ENCODE measurements around the gene SETMAR. TPM values are rescaled to one million over a fixed set of nuclear protein-coding genes. Genes with fewer than 3 reads are reported as not detected.
"Not testable (repeated sequence)": the region's sequence is repeated elsewhere in the genome, so short reads cannot be mapped to it uniquely, and the experiment has no call there.

SETMAR gene
- total and polyA plus RNA-seq, 4 donors = 4.5 to 9.7 (median 5.8) TPM

DNA sequence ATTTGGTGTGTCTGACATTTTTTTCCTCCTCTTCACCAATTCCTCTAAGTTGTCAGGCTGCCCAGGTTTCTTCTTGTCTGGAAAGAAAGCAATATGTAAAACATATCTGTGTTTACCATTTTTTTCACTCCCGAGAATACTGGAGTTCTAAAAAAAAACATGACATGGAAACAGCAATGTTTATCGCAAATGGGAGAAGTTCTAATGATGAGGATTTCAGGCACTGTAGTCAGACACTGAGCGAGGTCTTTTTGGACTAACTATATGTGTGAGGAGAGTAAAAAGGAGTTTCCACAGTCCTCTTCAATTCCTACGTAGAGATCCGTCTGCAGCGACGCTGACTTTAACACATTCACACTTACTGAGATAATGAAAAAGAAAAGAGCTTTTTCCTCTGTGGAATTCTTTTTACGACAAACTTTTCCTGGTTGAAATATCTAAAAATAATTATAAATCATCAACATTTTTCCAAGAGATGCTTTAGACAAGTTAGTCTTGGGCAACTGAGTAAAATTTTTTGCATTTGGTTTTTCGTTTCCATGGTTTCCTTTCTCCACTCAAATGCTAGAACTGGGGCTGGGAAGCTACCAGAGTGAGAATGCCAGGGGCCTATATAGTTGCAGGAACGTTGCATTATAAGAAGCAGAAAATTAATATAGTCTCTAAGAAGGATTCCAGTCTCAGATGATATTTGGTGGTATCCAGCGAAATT is 8.4 kb upstream of the SETMAR start:
- Histone ChIP-seq H3K9me3 (ENCODE audit: control insufficient read depth in 4 of 4, low read length in 3 of 4) (no peaks in the 10 kb centered on the region), H3K36me3 (ENCODE audit: control insufficient read depth in 4 of 4, insufficient read depth in 3 of 4, low read depth in 1 of 4, low read length in 3 of 4) (no peaks in the 10 kb centered on the region), H3K27ac (ENCODE audit: low read depth in 1 of 2, low read length in 2 of 2) (no peak overlapping the region), H3K4me3 (ENCODE audit: low read depth in 1 of 3, low read length in 3 of 3) (no peak overlapping the region), H3K27me3 (ENCODE audit: control insufficient read depth in 4 of 4, insufficient read depth in 4 of 4, low read length in 3 of 4) (no peaks in the 10 kb centered on the region), H3K4me1 (ENCODE audit: control insufficient read depth in 4 of 4, insufficient read depth in 4 of 4, low read length in 3 of 4) (no peaks in the 10 kb centered on the region), H3K9ac (ENCODE audit: low read depth in 1 of 2, low read length in 2 of 2) (no peak overlapping the region)
- DNase-seq (ENCODE audit: low spot score) = no peak
- 84% methylated on average over 11 of the region's 11 CpGs for WGBS
- TF ChIP-seq NR2F2 (IDR thresholded peaks at IDR 0.05) (no peak), RAD21 (IDR thresholded peaks at IDR 0.05) (no peak), JUND (IDR thresholded peaks at IDR 0.05) (no peak)

DNA sequence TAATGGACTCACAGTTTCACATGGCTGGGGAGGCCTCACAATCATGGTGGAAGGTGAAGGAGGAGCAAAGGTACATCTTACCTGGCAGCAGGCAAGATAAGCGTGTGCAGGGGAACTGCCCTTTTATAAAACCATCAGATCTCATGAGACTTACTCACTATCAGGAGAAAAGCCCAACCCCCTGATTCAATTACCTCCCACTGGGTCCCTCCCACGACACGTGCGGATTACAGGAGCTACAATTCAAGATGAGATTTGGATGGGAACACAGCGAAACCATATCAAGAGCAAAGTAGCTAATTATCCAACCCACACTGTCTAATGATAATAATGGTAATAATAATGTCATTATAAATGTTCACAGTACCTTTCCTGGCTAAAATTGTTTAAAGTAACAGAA is 6.7 kb upstream of the SETMAR start:
- H3K4me1 ChIP-seq (ENCODE audit: control insufficient read depth in 4 of 4, insufficient read depth in 4 of 4, low read length in 3 of 4); H3K27ac ChIP-seq (ENCODE audit: low read depth in 1 of 2, low read length in 2 of 2); H3K9ac ChIP-seq (ENCODE audit: low read depth in 1 of 2, low read length in 2 of 2); H3K27me3 ChIP-seq (ENCODE audit: control insufficient read depth in 4 of 4, insufficient read depth in 4 of 4, low read length in 3 of 4); H3K9me3 ChIP-seq (ENCODE audit: control insufficient read depth in 4 of 4, low read length in 3 of 4); DNase-seq (ENCODE audit: low spot score); H3K36me3 ChIP-seq (ENCODE audit: control insufficient read depth in 4 of 4, insufficient read depth in 3 of 4, low read depth in 1 of 4, low read length in 3 of 4); H3K4me3 ChIP-seq (ENCODE audit: low read depth in 1 of 3, low read length in 3 of 3): not testable (repeated sequence)
- whole genome bisulfite sequencing = 94% methylated on average over 5 of the region's 5 CpGs

DNA sequence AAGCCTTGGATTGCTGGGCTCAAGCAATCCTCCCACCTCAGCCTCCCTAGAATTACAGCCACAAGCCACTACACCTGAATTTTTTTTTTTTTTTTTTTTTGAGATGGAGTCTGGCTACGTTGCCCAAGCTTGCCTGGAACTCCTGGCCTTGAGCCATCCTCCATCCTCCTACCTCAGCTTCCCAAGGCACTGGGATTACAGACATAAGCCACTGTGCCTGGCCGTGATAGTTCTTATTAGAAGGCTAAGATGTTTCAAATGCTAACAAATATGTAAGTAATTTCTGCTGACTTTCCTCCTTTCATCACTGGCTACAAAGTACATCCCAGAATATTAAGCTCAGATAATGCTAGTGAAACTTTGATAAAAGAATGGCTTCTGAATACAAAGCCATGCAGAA is 5.7 kb upstream of the SETMAR start:
- no peak overlapping the region for H3K4me3 ChIP-seq (ENCODE audit: low read depth in 1 of 3, low read length in 3 of 3)
- no peak overlapping the region for H3K9ac ChIP-seq (ENCODE audit: low read depth in 1 of 2, low read length in 2 of 2)
- no peaks in the 10 kb centered on the region for H3K4me1 ChIP-seq (ENCODE audit: control insufficient read depth in 4 of 4, insufficient read depth in 4 of 4, low read length in 3 of 4)
- TF ChIP-seq, protein P1, sequence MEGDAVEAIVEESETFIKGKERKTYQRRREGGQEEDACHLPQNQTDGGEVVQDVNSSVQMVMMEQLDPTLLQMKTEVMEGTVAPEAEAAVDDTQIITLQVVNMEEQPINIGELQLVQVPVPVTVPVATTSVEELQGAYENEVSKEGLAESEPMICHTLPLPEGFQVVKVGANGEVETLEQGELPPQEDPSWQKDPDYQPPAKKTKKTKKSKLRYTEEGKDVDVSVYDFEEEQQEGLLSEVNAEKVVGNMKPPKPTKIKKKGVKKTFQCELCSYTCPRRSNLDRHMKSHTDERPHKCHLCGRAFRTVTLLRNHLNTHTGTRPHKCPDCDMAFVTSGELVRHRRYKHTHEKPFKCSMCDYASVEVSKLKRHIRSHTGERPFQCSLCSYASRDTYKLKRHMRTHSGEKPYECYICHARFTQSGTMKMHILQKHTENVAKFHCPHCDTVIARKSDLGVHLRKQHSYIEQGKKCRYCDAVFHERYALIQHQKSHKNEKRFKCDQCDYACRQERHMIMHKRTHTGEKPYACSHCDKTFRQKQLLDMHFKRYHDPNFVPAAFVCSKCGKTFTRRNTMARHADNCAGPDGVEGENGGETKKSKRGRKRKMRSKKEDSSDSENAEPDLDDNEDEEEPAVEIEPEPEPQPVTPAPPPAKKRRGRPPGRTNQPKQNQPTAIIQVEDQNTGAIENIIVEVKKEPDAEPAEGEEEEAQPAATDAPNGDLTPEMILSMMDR (IDR thresholded peaks at IDR 0.05; ENCODE audit: low read depth, low read length, missing input control) = no peak
- TF ChIP-seq EGR1 (IDR thresholded peaks at IDR 0.05; ENCODE audit: low read depth in 2 of 2) (no peak), FOXA1 (IDR thresholded peaks at IDR 0.05) (no peak), HNF4A (conservative IDR thresholded peaks at IDR 0.05) (no peak), RXRA (IDR thresholded peaks at IDR 0.05) (no peak), JUND (IDR thresholded peaks at IDR 0.05) (no peak), NR2F2 (IDR thresholded peaks at IDR 0.05) (no peak), RAD21 (IDR thresholded peaks at IDR 0.05) (no peak), TAF1 (conservative IDR thresholded peaks at IDR 0.05) (no peak), HNF4G (IDR thresholded peaks at IDR 0.05) (no peak), SP1 (IDR thresholded peaks at IDR 0.05) (no peak), YY1 (IDR thresholded peaks at IDR 0.05) (no peak), GABPA (IDR thresholded peaks at IDR 0.05 in 1 of 2, conservative IDR thresholded peaks at IDR 0.05 in 1 of 2) (no peak), FOXA2 (IDR thresholded peaks at IDR 0.05) (no peak)
- TF ChIP-seq, protein P2, sequence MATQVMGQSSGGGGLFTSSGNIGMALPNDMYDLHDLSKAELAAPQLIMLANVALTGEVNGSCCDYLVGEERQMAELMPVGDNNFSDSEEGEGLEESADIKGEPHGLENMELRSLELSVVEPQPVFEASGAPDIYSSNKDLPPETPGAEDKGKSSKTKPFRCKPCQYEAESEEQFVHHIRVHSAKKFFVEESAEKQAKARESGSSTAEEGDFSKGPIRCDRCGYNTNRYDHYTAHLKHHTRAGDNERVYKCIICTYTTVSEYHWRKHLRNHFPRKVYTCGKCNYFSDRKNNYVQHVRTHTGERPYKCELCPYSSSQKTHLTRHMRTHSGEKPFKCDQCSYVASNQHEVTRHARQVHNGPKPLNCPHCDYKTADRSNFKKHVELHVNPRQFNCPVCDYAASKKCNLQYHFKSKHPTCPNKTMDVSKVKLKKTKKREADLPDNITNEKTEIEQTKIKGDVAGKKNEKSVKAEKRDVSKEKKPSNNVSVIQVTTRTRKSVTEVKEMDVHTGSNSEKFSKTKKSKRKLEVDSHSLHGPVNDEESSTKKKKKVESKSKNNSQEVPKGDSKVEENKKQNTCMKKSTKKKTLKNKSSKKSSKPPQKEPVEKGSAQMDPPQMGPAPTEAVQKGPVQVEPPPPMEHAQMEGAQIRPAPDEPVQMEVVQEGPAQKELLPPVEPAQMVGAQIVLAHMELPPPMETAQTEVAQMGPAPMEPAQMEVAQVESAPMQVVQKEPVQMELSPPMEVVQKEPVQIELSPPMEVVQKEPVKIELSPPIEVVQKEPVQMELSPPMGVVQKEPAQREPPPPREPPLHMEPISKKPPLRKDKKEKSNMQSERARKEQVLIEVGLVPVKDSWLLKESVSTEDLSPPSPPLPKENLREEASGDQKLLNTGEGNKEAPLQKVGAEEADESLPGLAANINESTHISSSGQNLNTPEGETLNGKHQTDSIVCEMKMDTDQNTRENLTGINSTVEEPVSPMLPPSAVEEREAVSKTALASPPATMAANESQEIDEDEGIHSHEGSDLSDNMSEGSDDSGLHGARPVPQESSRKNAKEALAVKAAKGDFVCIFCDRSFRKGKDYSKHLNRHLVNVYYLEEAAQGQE (IDR thresholded peaks at IDR 0.05) = no peak
- TF ChIP-seq, protein P3, sequence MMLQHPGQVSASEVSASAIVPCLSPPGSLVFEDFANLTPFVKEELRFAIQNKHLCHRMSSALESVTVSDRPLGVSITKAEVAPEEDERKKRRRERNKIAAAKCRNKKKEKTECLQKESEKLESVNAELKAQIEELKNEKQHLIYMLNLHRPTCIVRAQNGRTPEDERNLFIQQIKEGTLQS (IDR thresholded peaks at IDR 0.05) = no peak
- TF ChIP-seq, protein P4, sequence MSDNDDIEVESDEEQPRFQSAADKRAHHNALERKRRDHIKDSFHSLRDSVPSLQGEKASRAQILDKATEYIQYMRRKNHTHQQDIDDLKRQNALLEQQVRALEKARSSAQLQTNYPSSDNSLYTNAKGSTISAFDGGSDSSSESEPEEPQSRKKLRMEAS (IDR thresholded peaks at IDR 0.05) = no peak
- TF ChIP-seq, protein P5, sequence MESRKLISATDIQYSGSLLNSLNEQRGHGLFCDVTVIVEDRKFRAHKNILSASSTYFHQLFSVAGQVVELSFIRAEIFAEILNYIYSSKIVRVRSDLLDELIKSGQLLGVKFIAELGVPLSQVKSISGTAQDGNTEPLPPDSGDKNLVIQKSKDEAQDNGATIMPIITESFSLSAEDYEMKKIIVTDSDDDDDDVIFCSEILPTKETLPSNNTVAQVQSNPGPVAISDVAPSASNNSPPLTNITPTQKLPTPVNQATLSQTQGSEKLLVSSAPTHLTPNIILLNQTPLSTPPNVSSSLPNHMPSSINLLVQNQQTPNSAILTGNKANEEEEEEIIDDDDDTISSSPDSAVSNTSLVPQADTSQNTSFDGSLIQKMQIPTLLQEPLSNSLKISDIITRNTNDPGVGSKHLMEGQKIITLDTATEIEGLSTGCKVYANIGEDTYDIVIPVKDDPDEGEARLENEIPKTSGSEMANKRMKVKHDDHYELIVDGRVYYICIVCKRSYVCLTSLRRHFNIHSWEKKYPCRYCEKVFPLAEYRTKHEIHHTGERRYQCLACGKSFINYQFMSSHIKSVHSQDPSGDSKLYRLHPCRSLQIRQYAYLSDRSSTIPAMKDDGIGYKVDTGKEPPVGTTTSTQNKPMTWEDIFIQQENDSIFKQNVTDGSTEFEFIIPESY (IDR thresholded peaks at IDR 0.05) = no peak
- no peak overlapping the region for H3K27ac ChIP-seq (ENCODE audit: low read depth in 1 of 2, low read length in 2 of 2)
- no peak for DNase-seq (ENCODE audit: low spot score)
- H3K27me3 ChIP-seq (ENCODE audit: control insufficient read depth in 4 of 4, insufficient read depth in 4 of 4, low read length in 3 of 4) = no peaks in the 10 kb centered on the region
- no peaks in the 10 kb centered on the region for H3K9me3 ChIP-seq (ENCODE audit: control insufficient read depth in 4 of 4, low read length in 3 of 4)
- 88% methylated on average over 2 of the region's 2 CpGs for WGBS
- peaks cover 0 to 2% (median 0%) of the 10 kb centered on the region in 4 donors for H3K36me3 ChIP-seq (ENCODE audit: control insufficient read depth in 4 of 4, insufficient read depth in 3 of 4, low read depth in 1 of 4, low read length in 3 of 4)
